Measurements from ENCODE around the gene UVRAG.

DNA sequence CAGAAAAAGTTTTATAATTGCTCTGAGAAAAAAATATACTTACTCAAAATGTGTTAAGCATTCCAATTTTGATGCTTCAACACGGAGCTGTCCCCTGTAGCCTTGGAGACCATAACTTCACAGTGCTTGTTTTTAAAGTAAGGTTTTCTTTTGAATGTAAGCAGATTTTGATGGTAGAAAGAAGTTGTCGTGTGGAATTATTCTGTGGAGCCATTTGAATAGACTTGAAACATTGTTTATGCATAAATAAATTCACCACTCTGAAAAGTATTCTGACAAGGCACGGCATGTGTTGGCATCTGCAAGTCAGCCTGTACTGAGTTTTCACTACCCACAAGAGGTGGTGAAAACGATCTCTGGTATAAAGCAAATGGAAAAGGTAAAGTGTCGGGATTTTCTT, 115.5 kb downstream of the UVRAG start:
- TF ChIP-seq, protein P1, sequence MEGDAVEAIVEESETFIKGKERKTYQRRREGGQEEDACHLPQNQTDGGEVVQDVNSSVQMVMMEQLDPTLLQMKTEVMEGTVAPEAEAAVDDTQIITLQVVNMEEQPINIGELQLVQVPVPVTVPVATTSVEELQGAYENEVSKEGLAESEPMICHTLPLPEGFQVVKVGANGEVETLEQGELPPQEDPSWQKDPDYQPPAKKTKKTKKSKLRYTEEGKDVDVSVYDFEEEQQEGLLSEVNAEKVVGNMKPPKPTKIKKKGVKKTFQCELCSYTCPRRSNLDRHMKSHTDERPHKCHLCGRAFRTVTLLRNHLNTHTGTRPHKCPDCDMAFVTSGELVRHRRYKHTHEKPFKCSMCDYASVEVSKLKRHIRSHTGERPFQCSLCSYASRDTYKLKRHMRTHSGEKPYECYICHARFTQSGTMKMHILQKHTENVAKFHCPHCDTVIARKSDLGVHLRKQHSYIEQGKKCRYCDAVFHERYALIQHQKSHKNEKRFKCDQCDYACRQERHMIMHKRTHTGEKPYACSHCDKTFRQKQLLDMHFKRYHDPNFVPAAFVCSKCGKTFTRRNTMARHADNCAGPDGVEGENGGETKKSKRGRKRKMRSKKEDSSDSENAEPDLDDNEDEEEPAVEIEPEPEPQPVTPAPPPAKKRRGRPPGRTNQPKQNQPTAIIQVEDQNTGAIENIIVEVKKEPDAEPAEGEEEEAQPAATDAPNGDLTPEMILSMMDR (IDR thresholded peaks at IDR 0.05): no peak
- no peak for TF ChIP-seq POLR2A (IDR thresholded peaks at IDR 0.05)
- no peak for TF ChIP-seq POLR2AphosphoS5 (IDR thresholded peaks at IDR 0.05)
- TF ChIP-seq EP300 (IDR thresholded peaks at IDR 0.05): no peak

All from upper lobe of left lung (tissue), 4 donors.